WTC11 (cell line): Measurements from ENCODE around the gene NUP62.

Experiments
- CREB1 ChIP-seq: sonication (generic); formaldehyde crosslinking; IDR thresholded peaks from 2 replicates; pipeline ENCODE4 v1.8.0; 2023; ENCODE audit warnings: mild to moderate bottlenecking, missing genetic modification reagents
- CTCF ChIP-seq: fragments of 200-600 bp; IDR thresholded peaks from 2 replicates; pipeline ENCODE4 v1.8.0; 2022; ENCODE audit warnings: antibody characterized with exemption
- GRHL2 ChIP-seq: fragments of 250-450 bp; sonication (Bioruptor Pico); IDR thresholded peaks from 2 replicates; pipeline ENCODE4 v1.8.0; 2022; ENCODE audit warnings: mild to moderate bottlenecking, moderate library complexity; ENCODE audit not compliant: insufficient replicate concordance, severe bottlenecking
- MAX ChIP-seq: sonication (generic); formaldehyde crosslinking; IDR thresholded peaks from 2 replicates; pipeline ENCODE4 v1.8.0; 2022; ENCODE audit warnings: mild to moderate bottlenecking, missing genetic modification reagents
- NR2C2 ChIP-seq: sonication (generic); formaldehyde crosslinking; IDR thresholded peaks from 2 replicates; pipeline ENCODE4 v1.8.0; 2022; ENCODE audit warnings: mild to moderate bottlenecking, missing genetic modification reagents
- RELA ChIP-seq: sonication (generic); formaldehyde crosslinking; IDR thresholded peaks from 2 replicates; pipeline ENCODE4 v1.8.1; 2022; ENCODE audit warnings: missing genetic modification reagents, mild to moderate bottlenecking, borderline replicate concordance
- SMAD3 ChIP-seq: sonication (generic); formaldehyde crosslinking; IDR thresholded peaks from 2 replicates; pipeline ENCODE4 v1.8.0; 2022; ENCODE audit warnings: missing genetic modification reagents, mild to moderate bottlenecking, borderline replicate concordance
- TEAD4 ChIP-seq: sonication (generic); formaldehyde crosslinking; IDR thresholded peaks from 2 replicates; pipeline ENCODE4 v1.8.0; 2022; ENCODE audit warnings: mild to moderate bottlenecking, missing genetic modification reagents
- ZBTB21 ChIP-seq: sonication (generic); formaldehyde crosslinking; IDR thresholded peaks from 2 replicates; pipeline ENCODE4 v1.8.1; 2023; ENCODE audit warnings: mild to moderate bottlenecking, missing genetic modification reagents, borderline replicate concordance
- ZMAT4 ChIP-seq: fragments of 250-450 bp; sonication (Bioruptor Pico); IDR thresholded peaks from 2 replicates; pipeline ENCODE4 v1.9.0; 2021; ENCODE audit warnings: mild to moderate bottlenecking
- ZNF121 ChIP-seq: sonication (generic); formaldehyde crosslinking; IDR thresholded peaks from 2 replicates; pipeline ENCODE4 v1.8.0; 2023; ENCODE audit warnings: missing genetic modification reagents
- ZNF423 ChIP-seq: fragments of 250-450 bp; sonication (Bioruptor Pico); IDR thresholded peaks from 2 replicates; pipeline ENCODE4 v2.1.2; 2022; ENCODE audit warnings: mild to moderate bottlenecking, moderate library complexity
- TF ChIP-seq, protein P1 (sequence below): sonication (generic); formaldehyde crosslinking; conservative IDR thresholded peaks from 2 replicates; pipeline ENCODE4 v1.8.1; 2022; ENCODE audit warnings: mild to moderate bottlenecking, missing genetic modification reagents

- no peak for TF ChIP-seq GRHL2
- TF ChIP-seq CTCF, result no peak
- TF ChIP-seq CREB1 (CRISPR knock-in tag), result no peak
- no peak for TF ChIP-seq ZMAT4 (CRISPR knock-in tag)
- TF ChIP-seq RELA (CRISPR knock-in tag), result no peak
- TF ChIP-seq MAX, result no peak
- TF ChIP-seq, protein P1, sequence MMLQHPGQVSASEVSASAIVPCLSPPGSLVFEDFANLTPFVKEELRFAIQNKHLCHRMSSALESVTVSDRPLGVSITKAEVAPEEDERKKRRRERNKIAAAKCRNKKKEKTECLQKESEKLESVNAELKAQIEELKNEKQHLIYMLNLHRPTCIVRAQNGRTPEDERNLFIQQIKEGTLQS (CRISPR knock-in tag), result no peak
- no peak for TF ChIP-seq NR2C2 (CRISPR knock-in tag)
- TF ChIP-seq ZBTB21 (CRISPR knock-in tag), result no peak
- TF ChIP-seq ZNF423 (CRISPR knock-in tag), result no peak
- TF ChIP-seq TEAD4 (CRISPR knock-in tag), result no peak
- TF ChIP-seq SMAD3 (CRISPR knock-in tag), result no peak
- TF ChIP-seq ZNF121 (CRISPR knock-in tag), result no peak
Observed at GRCh38 chr19:49927526-49928264, 1.6 kb downstream of the NUP62 start.
